NCI-H748 (cell line): ENCODE measurements around the gene COQ10B.
"Not testable (repeated sequence)": the region's sequence is repeated elsewhere in the genome, so short reads cannot be mapped to it uniquely, and the experiment has no call there.

Source experiments
- DNase-seq: peaks from one replicate; lab custom pipeline; 2025; ENCODE audit not compliant: unreplicated experiment; lab: John Stamatoyannopoulos, UW

The COQ10B gene

GRCh38 chr2:197453123-197453913 is at the start of gene COQ10B:
Gene COQ10B (plus strand): TSS chr2:197453552. CDS start chr2:197453561, 9 bp downstream.
- DNase-seq = peak; percentile 100

- no peak for DNase-seq
Measured at GRCh38 chr2:197405582-197405981, 47.8 kb upstream of the COQ10B start.

GRCh38 chr2:197414039-197414438 is 39.3 kb upstream of the COQ10B start:
- no peak for DNase-seq

- no peak for DNase-seq
Measured at GRCh38 chr2:197414515-197414914, 38.8 kb upstream of the COQ10B start.

- no peak for DNase-seq
Measured at GRCh38 chr2:197416268-197416667, 37.1 kb upstream of the COQ10B start.

- no peak for DNase-seq
Measured at GRCh38 chr2:197419438-197419837, 33.9 kb upstream of the COQ10B start.

- no peak for DNase-seq
Measured at GRCh38 chr2:197423307-197423706, 30.0 kb upstream of the COQ10B start.

GRCh38 chr2:197425550-197425949 is 27.8 kb upstream of the COQ10B start:
- DNase-seq = no peak

GRCh38 chr2:197426723-197427603 is 26.4 kb upstream of the COQ10B start:
- no peak for DNase-seq

- DNase-seq = no peak
Measured at GRCh38 chr2:197427986-197428385, 25.4 kb upstream of the COQ10B start.

- DNase-seq = no peak
Measured at GRCh38 chr2:197431858-197432257, 21.5 kb upstream of the COQ10B start.

GRCh38 chr2:197432527-197432926 is 20.8 kb upstream of the COQ10B start:
- DNase-seq = not testable (repeated sequence)

- DNase-seq = no peak
Measured at GRCh38 chr2:197433780-197434438, 19.4 kb upstream of the COQ10B start.

- DNase-seq = peak; percentile 98
Measured at GRCh38 chr2:197434541-197435513, 18.5 kb upstream of the COQ10B start, which contains the start of gene SF3B1. Gene SF3B1 (minus strand): TSS chr2:197435028. CDS start chr2:197434999, 29 bp downstream.

- peak; percentile 27 for DNase-seq
Measured at GRCh38 chr2:197435598-197436420, 17.5 kb upstream of the COQ10B start.

- DNase-seq = no peak
Measured at GRCh38 chr2:197437380-197437779, 16.0 kb upstream of the COQ10B start.

GRCh38 chr2:197442857-197443256 is 10.5 kb upstream of the COQ10B start:
- no peak for DNase-seq

GRCh38 chr2:197445746-197446145 is 7.6 kb upstream of the COQ10B start:
- DNase-seq = no peak

GRCh38 chr2:197446844-197447243 is 6.5 kb upstream of the COQ10B start:
- DNase-seq = no peak
